ENCODE data around the gene COL25A1.
"Not testable (repeated sequence)": the region's sequence is repeated elsewhere in the genome, so short reads cannot be mapped to it uniquely, and the experiment has no call there.

Gene COL25A1

DNA sequence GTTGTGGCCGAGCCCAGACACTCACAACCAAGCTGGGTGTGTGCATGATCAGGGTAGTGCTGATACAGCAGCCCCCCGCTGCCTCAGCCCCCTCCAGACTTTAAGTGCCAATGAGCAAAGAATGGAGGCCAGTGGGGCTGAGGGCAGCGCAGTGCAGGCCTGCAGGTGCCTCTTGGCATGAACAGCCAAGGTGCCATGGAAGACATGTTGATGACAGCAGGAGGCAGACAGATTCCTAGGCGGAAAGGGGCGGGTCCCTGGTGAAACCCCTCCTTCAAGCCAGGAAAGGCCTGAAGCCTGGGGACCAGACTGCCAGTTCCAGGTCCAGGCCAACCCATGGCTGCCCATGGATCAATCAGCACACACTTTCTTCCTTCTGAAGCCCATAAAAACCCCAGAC, 286.3 kb downstream of the COL25A1 start:
- no peak for DNase-seq (ENCODE audit: low read depth in 2 of 2, low spot score in 1 of 2)

DNA sequence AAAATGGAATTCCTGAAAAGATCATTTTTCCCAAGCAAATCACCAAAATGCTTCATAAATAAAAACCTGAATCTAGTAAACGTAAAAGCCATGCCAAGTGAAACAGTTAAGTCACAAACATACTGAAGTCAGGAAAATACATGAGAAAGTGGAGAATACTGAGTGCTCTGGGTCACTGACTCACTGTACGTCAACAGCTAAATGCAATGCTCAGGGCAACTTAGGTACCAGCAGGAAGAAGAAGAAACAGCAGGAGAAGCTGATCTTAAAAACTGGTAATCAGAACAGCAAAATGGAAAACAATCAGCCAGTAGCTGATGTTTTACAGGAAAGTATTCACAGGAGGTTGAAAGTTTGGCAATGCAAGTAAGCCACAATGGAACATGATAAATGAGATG, 287.0 kb downstream of the COL25A1 start:
- no peak for DNase-seq (ENCODE audit: low read depth in 2 of 2, low spot score in 1 of 2)

DNA sequence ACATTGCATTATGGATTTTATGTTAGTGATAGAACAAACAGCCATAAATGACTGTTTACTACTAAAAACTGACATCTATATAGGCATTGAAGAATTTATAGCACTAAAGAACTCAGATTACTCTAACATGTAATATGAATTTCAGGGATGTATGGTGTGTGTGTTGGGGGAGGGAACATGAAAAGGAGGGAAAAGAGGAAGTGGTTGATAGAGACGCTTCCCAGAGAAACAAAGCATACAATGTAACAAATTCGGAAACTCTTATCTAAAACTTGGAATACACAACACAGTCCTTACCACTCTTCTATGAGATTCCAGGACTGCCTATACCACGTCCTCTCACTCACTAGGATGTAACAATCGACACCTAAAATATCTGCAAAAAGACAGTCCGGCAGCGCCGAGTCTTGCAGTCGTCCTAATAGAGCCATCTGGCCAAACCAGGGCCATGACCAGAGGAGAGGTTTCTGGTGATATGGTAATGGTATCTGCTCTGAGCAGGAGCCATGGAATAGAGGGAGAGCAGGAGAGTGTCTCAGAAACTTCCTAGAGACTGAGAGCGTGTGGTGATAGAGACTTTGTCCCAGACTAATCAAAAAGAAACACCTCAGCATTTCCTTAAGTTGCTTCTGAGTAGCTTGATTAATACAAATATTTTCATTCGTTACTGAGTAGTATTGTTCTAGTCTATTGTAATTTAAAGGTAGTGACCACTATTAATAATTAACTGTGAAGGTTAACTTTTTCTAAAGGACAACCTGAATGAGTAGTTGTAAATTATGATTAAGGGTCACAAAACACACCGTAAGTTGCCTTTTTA, 287.7 kb downstream of the COL25A1 start:
- no peak for DNase-seq (ENCODE audit: low read depth in 2 of 2, low spot score in 1 of 2)

DNA sequence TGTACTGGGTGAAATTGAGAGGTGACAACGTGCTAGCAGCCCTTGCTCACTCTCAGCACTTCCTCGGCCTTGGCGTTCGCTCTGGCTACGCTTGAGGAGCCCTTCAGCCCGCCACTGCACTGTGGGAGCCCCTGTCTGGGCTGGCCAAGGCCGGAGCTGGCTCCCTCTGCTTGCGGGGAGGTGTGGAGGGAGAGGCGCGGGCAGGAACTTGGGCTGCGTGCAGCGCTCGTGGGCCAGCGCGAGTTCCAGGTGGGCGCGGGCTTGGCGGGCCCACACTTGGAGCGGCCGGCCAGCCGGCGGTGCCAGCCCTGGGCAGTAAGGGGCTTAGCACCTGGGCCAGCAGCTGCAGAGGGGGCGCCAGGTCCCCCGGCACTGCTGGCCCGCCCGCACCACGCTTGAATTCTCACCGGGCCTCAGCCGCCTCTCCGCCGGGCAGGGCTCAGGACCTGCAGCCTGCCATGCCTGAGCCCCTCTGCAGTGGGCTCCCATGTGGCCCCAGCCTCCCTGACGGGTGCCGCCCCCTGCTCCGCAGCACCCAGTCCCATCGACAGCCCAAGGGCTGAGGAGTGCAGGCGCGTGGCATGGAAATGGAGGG, 290.1 kb downstream of the COL25A1 start:
- no peak for DNase-seq (ENCODE audit: low read depth in 2 of 2, low spot score in 1 of 2)

DNA sequence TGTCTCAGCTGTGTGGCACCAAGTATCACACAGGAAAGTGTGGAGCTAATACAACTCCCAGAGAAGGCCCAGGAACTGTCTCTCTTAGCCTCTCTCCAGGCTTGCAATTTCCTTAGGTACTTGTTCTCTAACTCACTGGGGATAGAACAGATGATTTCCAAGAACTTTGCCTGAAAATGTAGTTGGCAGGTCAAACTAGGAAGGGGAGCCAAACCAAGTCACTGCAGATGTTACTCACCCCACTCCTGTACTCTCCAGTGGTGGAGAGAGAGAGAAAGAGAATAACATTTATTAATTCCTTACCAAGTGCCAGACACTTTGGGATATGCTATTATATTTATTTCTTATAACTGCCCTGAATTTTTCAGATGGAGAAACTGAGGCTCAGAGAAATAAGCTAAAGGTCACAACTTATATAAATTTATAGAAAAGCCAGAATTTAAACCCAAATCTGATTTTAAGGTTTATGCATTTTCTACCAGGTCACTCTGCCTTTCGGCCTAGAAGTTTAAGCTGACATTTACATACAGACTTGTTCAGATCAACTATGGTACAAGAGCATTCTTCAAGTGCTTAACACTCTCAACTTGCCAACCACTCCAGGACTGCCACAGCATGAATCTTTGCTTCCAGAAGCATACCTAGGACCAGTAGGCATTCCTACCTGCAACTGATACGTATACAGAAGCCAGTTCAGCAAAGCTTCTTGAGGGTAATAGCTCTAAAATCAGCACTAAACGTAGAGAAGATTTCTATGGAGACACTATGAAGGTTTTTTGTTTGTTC, 291.0 kb downstream of the COL25A1 start:
- no peak for DNase-seq (ENCODE audit: low read depth in 2 of 2, low spot score in 1 of 2)

DNA sequence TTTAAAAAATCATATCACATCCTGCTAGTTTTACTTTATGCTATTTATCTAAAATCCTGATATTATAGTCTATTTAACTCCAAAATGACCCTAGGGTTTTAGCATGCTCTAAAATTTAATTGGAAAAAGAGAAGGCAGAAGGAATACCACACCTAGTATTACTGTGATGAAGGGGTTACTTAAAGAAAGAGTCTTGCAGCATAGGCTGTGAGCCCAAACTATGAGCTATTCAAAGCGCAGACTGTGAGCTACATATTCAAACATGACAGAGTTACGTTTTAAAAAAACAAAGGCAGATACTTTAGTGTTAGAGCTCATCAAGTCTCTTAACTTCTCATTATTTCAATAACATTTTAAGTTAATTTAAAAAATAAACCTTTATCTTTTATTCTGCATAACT, 291.9 kb downstream of the COL25A1 start:
- no peak for DNase-seq (ENCODE audit: low read depth in 2 of 2, low spot score in 1 of 2)

DNA sequence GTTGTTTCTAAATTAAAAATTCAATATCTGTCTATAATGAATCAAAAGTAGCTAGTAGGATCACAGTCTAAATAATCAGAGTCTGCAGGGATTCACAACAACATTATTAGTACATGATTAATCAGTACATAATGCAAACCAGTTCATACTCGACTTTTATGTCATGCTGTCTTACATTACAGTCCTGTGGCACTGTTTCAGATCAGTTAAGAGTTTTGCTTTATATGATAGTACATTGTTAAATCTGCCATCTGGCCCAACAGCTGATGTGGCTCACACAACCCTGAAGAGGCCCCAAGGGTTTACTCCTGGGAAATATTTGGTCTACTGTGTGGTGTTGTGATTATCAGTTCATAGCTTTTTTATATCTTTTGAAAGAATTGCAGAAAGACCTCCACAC, 292.5 kb downstream of the COL25A1 start:
- no peak for DNase-seq (ENCODE audit: low read depth in 2 of 2, low spot score in 1 of 2)

DNA sequence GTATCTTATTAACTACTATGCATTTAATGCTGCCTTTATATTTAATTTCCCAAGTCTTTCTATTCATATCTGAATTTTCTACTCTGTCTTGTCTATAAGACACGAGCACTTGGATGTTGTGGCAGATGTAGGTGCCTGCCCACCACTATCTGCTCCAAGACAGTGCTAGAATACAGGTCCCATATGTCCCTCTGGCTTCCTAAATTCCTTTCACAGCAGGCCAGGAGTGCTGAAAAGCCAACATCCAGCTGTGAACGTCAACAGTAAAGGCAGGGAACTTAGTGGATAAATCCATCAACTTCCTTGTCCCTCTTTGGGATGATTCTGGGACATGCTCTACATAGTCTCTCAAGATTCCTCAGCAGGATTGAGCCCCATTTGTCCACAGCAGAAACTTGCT, 294.5 kb downstream of the COL25A1 start:
- no peak for DNase-seq (ENCODE audit: low read depth in 2 of 2, low spot score in 1 of 2)

DNA sequence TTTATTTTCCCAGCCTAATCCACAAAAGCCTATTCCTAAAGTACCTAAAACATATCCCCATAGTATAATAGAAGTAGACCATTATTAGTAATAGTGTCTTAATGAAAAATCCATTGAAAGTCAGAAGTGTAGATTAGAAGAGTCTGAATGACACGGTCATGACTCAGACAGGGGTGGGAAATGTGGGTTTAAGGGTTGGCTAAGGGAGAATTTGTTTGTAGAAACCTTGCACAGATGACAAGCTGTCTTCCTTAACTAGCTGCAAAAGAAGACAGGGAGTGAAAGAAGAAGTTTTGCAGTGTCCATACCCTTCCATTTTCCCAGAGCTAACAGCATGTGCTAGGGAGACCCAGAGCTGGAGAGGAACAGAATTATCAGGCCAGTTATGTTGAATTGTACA, 296.9 kb downstream of the COL25A1 start:
- DNase-seq (ENCODE audit: low read depth in 2 of 2, low spot score in 1 of 2), result no peak

DNA sequence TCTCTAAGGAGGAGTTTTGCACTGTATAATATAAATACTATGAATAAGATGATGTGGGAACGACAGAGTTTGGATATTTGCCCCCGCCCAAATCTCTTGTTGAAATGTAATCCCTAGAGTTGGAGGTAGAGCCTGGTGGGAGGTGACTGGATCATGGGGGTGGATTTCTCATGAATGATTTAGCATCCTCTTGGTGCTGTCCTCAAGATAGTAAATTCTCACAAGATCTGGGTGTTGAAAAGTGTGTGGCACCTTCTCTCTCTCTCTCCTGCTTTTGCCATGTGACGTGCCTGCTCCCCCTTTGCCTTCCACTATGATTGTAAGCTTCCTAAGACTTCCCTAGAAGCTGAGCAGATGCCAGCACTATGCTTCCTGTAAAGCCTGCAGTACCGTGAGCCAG, 298.0 kb downstream of the COL25A1 start:
- DNase-seq (ENCODE audit: low read depth in 2 of 2, low spot score in 1 of 2), result no peak

DNA sequence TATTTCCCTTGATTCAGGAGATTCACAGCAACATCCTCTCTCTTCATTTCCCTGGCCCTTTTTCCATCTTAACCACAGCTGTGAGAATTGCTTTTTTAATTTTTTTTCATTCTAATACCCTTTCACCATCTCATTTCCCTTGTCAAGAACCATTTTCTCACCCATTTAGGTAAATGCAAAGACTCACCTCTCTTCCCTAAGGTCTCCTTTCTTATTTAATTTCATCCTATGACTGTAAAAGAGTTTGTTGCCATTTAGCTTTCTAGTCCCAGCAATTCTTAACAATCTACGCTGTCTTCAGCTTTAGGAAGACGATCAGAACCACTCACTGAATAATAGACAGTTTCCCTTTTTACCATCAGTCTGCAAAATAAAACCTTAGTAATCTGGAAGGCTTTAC, 298.5 kb downstream of the COL25A1 start:
- no peak for DNase-seq (ENCODE audit: low read depth in 2 of 2, low spot score in 1 of 2)

DNA sequence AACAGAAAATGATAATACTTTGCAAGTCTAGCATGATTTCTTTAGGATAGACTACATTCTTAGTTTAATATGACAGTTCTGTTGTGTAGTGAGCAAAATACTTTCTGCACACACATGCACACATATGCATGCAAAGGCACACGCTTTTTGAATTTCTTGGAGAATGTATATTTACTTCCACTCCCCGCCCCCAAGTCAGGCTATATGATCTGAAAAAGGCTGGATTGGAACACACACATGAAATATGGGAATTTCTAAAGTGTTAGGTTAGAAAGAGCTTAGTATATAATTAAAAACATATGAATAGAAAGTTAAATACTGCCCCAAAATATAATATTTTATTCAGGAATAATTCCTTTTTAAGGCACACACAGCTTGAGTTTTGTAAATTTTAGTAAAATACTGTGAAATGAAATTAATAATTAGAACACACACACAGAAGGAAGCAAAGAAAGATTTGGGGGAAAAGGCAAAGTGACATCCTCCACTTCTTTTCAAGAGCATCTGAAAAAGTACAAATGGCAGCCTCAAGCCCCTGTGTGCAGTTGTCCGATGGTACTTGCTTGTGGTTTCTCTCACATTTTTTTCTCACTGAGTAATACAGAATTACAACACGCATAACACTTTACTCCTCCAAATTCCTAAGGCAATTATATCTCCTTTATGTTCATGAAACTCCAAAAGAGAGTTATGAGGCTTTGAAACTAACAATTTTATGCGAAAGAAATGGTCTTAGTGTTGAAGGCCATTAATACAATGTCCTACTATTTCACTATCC, 310.7 kb downstream of the COL25A1 start:
- no peak for DNase-seq (ENCODE audit: low read depth in 2 of 2, low spot score in 1 of 2)

DNA sequence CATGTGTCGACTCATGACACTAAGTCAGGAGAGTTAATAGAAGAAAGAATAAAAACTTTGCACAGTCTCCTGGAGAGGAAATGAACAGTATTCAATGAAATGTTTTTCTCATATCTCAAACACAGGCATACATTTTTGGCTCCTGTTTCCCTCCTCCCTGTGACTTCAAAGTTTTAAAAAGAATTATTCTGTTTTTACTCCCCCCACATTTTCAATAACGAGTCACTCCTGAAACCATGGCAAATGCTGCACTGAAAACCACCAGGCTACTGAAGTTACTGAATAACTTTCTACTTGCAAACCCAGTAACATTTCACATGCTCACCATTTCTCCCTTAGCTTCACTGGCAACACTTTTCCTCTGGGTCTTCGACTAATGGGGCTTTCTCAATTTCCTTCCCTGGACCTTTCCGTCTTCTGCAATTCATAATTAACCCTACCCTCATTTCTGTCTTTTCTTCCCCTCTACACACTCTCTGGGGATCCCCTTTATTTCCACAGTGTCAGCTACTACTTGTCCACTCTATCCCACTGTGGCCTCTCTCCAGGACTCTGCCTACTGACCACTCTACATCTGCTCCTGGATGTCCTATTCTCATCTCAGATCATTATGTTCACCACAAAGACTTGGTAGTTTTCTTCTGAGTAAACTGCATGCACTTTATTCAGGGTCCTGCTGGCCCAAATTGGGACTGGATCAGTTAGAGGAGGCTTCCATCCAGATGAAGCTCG, 313.8 kb downstream of the COL25A1 start:
- DNase-seq (ENCODE audit: low read depth in 2 of 2, low spot score in 1 of 2), result no peak

DNA sequence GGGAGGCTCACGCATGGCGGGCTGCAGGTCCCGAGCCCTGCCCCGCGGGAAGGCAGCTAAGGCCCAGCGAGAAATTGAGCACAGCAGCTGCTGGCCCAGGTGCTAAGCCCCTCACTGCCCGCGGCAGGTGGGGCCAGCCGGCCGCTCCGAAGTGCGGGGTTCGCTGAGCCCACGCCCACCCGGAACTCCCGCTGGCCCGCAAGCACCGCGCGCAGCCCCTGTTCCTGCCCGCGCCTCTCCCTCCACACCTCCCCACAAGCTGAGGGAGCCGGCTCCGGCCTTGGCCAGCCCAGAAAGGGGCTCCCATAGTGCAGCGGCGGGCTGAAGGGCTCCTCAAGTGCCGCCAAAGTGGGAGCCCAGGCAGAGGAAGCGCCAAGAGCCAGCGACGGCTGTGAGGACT, 318.0 kb downstream of the COL25A1 start:
- not testable (repeated sequence) for DNase-seq (ENCODE audit: low read depth in 2 of 2, low spot score in 1 of 2)

DNA sequence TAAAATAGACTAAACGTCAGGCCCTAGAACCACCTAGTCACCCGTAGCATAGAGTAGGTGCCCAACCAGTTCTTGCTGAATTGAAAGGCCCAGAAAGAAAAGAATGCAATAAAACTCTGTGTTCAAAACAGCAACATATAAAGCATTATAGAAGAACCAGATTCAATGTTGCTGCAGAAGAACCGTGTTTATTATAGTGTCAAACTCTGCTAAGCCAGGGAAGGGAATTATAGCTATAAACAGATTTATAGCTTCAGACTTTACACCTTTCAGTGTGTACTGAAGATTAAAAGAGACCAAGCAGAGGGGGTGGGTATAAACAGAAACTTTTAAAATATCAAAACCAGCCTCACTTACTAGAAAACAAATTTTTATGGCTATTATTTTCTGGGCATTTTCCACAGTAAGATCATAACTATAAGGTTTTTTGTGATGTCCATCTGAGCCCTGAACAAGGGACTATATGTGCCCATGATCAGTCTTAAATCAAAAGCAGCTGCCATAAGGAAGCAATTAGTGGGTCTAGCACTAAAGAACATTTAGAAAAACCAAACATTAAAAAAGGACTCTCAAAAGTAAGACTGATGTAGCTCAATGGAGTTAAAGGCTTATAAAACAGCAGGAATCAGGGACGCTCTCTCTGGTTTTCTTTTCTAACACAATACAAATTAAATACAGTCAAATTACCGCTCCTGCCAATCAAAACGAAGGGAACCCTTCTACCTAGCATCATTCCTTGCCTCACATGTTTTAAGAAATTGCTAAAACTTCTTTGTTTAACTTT, 319.9 kb downstream of the COL25A1 start:
- DNase-seq (ENCODE audit: low read depth in 2 of 2, low spot score in 1 of 2), result no peak

DNA sequence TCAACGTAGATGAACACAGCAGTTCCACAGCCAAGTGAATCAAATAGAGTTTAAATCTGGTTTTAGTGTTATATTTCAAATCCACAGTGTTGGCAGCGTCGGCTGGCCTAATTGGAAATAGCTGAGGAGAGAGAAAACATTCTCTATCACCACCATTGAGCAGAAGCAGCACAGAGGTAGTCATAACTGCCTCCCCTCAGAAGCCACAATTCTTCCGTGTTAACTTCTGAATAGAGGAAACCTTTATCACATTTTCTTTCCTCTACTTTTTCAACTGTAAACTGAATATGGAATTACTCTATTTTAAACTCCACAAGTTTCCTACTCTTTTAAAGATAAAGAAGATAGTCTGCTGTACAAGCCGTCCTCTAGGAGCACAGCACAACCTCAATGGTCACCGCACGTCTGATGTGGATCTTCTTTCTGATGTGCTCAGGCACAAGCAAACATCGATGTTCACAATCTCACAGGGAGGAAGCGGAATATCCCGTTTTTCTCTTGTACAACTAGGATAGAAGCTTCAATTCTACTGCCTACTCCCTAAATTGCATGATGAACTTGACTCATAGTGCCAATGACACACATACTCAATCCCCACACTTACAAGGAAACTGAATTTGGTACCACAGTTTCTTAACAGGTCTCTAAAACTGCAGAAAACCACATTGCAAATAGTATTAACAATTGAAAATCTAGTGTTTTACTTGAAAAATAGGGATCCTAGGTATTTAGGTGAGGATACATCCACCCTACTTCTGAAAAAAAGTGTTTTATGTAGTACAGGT, 321.8 kb downstream of the COL25A1 start:
- DNase-seq (ENCODE audit: low read depth in 2 of 2, low spot score in 1 of 2), result no peak

DNA sequence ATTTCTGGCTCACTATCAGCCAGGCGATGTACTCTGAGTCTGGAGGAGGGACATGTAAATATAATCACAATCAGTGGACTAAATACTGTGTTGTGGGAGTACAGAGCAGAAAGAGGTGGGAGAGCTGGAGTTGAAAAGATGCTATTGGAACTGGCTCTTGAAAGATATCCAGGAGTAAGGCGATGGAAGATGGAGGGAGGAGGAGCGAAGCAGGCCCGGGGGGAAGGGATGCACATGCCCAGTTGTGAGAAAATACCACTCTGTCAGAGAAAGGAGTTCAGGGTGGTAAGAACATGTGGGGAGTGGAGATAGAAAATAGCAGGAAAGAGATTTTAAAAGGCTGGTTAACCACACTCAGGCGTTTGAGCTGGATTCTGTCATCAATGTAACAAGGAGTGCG, 322.7 kb downstream of the COL25A1 start:
- no peak for DNase-seq (ENCODE audit: low read depth in 2 of 2, low spot score in 1 of 2)

DNA sequence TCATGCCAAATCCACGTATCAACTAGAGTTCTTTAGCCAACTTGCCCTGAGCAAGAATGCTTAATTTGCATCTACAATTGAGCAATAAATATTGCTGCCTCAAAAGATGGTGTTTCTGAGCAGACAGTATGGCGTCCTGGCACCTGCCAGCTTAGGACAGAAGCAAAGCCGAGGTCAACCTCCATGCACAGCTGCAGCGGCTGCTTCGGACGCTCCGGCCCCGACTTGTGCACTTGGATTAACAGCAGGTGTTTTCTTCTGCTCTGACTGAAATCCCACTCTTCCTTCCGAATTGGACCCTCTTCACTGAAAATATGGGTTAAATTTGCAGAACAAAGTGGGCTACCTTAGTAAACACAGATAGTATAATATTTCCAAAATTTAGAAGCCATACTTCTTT, 324.4 kb downstream of the COL25A1 start:
- DNase-seq (ENCODE audit: low read depth in 2 of 2, low spot score in 1 of 2), result no peak

DNA sequence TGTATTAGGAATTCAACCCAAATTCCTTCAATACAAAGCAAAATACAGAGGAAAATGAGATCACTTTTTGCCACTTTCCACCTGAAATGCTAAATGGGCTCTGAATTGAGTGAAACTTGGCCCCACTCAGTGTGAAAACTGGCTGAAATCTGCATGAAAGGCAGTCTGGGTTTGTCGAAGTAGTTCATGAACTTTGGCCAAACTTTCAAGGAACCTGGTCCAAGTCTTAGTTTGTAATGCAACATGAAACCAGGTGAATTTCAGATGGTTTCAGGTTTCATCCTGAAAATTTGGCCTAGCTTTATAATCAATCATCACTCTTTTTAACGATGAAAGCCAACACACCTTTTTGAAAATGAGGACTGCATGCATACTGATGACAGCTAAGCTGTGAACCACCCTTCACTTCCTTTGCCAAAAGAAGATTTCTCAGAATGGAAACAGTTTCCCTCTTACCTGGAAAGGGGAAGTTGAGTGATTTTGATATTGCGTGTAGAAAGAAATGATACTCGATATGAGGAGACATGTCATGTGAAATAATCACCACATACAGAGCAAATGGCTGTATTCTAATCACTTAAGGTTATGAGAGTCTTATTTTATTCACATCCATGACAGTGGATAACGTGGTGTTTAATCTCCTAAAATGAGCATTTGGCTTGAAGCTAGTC, 329.7 kb downstream of the COL25A1 start:
- DNase-seq (ENCODE audit: low read depth in 2 of 2, low spot score in 1 of 2), result no peak
